Liver (tissue), 3 donors: ENCODE measurements around the gene PLCB1.

Source experiments
- EGR1 ChIP-seq, 2 donors: IDR thresholded peaks; 2 replicates each; pipeline ENCODE4 v1.6.1; 2016 to 2018; ENCODE audit warnings: antibody characterized with exemption in 2 of 2, low read depth in 2 of 2
- FOXA1 ChIP-seq: IDR thresholded peaks from 2 replicates; pipeline ENCODE4 v1.6.1; 2016; ENCODE audit warnings: antibody characterized with exemption
- GABPA ChIP-seq, 2 donors: IDR thresholded peaks in 1 of 2; conservative IDR thresholded peaks in 1 of 2; 2 replicates each; pipeline ENCODE4 v1.6.1; 2016; ENCODE audit warnings: antibody characterized with exemption in 2 of 2, mild to moderate bottlenecking in 1 of 2, moderate library complexity in 1 of 2
- JUND ChIP-seq, 2 donors: IDR thresholded peaks; 2 replicates each; pipeline ENCODE4 v1.6.1; 2016; ENCODE audit warnings: antibody characterized with exemption in 2 of 2
- NR2F2 ChIP-seq: IDR thresholded peaks from 2 replicates; pipeline ENCODE4 v1.6.1; 2016; ENCODE audit warnings: antibody characterized with exemption
- RAD21 ChIP-seq, 2 donors: IDR thresholded peaks; 2 replicates each; pipeline ENCODE4 v1.6.1; 2016; ENCODE audit warnings: antibody characterized with exemption in 2 of 2, mild to moderate bottlenecking in 2 of 2
- RXRA ChIP-seq, 2 donors: IDR thresholded peaks; 2 replicates each; pipeline ENCODE4 v1.6.1; 2017 to 2018; ENCODE audit warnings: antibody characterized with exemption in 2 of 2, mild to moderate bottlenecking in 1 of 2
- SP1 ChIP-seq: IDR thresholded peaks from 2 replicates; pipeline ENCODE4 v1.6.1; 2018; ENCODE audit warnings: antibody characterized with exemption, mild to moderate bottlenecking
- TAF1 ChIP-seq: conservative IDR thresholded peaks from 2 replicates; pipeline ENCODE4 v1.6.1; 2016; ENCODE audit warnings: antibody characterized with exemption, mild to moderate bottlenecking
- YY1 ChIP-seq: IDR thresholded peaks from 2 replicates; pipeline ENCODE4 v1.6.1; 2016; ENCODE audit warnings: antibody characterized with exemption, mild to moderate bottlenecking
- TF ChIP-seq, protein P1 (sequence below): fragments of 150-350 bp; IDR thresholded peaks from 2 replicates; pipeline ENCODE4 v1.5.1; 2017; ENCODE audit warnings: improper control_type of control experiment, low read depth, low read length; ENCODE audit not compliant: missing input control
- TF ChIP-seq, protein P2 (sequence below): IDR thresholded peaks from 2 replicates; pipeline ENCODE4 v1.6.1; 2016; ENCODE audit warnings: antibody characterized with exemption
- TF ChIP-seq, protein P3 (sequence below): IDR thresholded peaks from 2 replicates; pipeline ENCODE4 v1.6.1; 2016; ENCODE audit warnings: antibody characterized with exemption, mild to moderate bottlenecking
- TF ChIP-seq, protein P4 (sequence below): IDR thresholded peaks from 2 replicates; pipeline ENCODE4 v1.6.1; 2016; ENCODE audit warnings: antibody characterized with exemption
- donor health status: healthy.
- donor health status: healthy.

DNA sequence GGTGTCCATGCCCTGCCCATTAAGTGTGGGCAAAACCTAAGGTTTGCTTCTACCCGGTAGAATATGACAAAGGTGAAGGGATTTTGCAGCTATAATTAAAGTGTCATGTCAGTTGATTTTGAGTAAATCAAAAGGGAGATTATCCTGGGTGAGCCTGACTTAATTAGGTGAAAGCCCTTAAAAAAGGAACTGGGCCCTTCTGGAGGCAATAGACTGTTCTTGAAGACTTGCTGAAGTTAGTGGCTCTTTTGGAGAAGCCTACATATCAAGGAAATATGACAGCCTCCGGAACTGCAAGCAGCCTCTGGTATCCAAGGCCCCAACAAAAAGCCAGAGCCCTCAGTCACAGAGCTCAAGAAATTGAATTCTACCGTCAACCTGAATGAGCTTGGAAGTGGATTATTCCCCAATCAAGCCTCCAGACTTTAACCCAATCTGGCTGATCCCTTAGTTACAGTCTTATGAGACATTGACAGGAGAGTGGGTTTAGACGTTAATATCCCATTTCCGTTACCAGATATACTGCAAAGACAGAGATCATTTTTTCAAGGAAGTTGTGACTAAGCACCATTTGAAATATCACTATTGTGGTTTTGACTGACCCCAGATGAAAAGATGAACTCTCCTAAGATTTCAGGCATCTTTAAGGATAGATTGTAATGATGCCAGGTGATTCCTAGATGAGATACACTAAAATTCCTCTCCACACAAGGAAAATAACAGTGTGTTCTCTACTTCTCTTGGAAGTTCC, 303.4 kb downstream of the PLCB1 start:
- TF ChIP-seq, protein P1, sequence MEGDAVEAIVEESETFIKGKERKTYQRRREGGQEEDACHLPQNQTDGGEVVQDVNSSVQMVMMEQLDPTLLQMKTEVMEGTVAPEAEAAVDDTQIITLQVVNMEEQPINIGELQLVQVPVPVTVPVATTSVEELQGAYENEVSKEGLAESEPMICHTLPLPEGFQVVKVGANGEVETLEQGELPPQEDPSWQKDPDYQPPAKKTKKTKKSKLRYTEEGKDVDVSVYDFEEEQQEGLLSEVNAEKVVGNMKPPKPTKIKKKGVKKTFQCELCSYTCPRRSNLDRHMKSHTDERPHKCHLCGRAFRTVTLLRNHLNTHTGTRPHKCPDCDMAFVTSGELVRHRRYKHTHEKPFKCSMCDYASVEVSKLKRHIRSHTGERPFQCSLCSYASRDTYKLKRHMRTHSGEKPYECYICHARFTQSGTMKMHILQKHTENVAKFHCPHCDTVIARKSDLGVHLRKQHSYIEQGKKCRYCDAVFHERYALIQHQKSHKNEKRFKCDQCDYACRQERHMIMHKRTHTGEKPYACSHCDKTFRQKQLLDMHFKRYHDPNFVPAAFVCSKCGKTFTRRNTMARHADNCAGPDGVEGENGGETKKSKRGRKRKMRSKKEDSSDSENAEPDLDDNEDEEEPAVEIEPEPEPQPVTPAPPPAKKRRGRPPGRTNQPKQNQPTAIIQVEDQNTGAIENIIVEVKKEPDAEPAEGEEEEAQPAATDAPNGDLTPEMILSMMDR = no peak
- TF ChIP-seq EGR1 (IDR thresholded peaks at IDR 0.05; ENCODE audit: low read depth in 2 of 2) (no peak), FOXA1 (no peak), JUND (IDR thresholded peaks at IDR 0.05) (no peak), SP1 (no peak), YY1 (no peak), GABPA (IDR thresholded peaks at IDR 0.05 in 1 of 2, conservative IDR thresholded peaks at IDR 0.05 in 1 of 2) (no peak), RXRA (IDR thresholded peaks at IDR 0.05) (no peak), RAD21 (IDR thresholded peaks at IDR 0.05) (no peak), NR2F2 (no peak), TAF1 (no peak)
- TF ChIP-seq, protein P2, sequence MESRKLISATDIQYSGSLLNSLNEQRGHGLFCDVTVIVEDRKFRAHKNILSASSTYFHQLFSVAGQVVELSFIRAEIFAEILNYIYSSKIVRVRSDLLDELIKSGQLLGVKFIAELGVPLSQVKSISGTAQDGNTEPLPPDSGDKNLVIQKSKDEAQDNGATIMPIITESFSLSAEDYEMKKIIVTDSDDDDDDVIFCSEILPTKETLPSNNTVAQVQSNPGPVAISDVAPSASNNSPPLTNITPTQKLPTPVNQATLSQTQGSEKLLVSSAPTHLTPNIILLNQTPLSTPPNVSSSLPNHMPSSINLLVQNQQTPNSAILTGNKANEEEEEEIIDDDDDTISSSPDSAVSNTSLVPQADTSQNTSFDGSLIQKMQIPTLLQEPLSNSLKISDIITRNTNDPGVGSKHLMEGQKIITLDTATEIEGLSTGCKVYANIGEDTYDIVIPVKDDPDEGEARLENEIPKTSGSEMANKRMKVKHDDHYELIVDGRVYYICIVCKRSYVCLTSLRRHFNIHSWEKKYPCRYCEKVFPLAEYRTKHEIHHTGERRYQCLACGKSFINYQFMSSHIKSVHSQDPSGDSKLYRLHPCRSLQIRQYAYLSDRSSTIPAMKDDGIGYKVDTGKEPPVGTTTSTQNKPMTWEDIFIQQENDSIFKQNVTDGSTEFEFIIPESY = no peak
- TF ChIP-seq, protein P3, sequence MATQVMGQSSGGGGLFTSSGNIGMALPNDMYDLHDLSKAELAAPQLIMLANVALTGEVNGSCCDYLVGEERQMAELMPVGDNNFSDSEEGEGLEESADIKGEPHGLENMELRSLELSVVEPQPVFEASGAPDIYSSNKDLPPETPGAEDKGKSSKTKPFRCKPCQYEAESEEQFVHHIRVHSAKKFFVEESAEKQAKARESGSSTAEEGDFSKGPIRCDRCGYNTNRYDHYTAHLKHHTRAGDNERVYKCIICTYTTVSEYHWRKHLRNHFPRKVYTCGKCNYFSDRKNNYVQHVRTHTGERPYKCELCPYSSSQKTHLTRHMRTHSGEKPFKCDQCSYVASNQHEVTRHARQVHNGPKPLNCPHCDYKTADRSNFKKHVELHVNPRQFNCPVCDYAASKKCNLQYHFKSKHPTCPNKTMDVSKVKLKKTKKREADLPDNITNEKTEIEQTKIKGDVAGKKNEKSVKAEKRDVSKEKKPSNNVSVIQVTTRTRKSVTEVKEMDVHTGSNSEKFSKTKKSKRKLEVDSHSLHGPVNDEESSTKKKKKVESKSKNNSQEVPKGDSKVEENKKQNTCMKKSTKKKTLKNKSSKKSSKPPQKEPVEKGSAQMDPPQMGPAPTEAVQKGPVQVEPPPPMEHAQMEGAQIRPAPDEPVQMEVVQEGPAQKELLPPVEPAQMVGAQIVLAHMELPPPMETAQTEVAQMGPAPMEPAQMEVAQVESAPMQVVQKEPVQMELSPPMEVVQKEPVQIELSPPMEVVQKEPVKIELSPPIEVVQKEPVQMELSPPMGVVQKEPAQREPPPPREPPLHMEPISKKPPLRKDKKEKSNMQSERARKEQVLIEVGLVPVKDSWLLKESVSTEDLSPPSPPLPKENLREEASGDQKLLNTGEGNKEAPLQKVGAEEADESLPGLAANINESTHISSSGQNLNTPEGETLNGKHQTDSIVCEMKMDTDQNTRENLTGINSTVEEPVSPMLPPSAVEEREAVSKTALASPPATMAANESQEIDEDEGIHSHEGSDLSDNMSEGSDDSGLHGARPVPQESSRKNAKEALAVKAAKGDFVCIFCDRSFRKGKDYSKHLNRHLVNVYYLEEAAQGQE = no peak
- TF ChIP-seq, protein P4, sequence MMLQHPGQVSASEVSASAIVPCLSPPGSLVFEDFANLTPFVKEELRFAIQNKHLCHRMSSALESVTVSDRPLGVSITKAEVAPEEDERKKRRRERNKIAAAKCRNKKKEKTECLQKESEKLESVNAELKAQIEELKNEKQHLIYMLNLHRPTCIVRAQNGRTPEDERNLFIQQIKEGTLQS = no peak
